OCI-LY7 (cell line): ENCODE results near the gene PCBD1. TPM values are rescaled to one million over a fixed set of nuclear protein-coding genes. Genes with fewer than 3 reads are reported as not detected.

ENCODE experiments used
- BruUV-seq: library from RNA; stranded (reverse); fragments of 400-500 nt; replicated peaks from 2 replicates; lab custom pipeline; 2021; lab: Mats Ljungman, UMichigan
- CTCF ChIA-PET: fragments of 300-600 bp; sonication (Branson Sonifier 250); formaldehyde crosslinking; loops from one replicate; lab custom pipeline; 2022; ENCODE audit warnings: antibody characterized with exemption; ENCODE audit not compliant: unreplicated experiment; lab: Charles Lee
- POLR2A ChIA-PET: fragments of 300-600 bp; sonication (Branson Sonifier 250); formaldehyde crosslinking; loops from one replicate; lab custom pipeline; 2022; ENCODE audit warnings: antibody characterized with exemption; lab: Charles Lee
- DNase-seq: peaks from one replicate; pipeline ENCODE4 v3.0.0-alpha.2; 2015; ENCODE audit warnings: low spot score
- H2AFZ ChIP-seq: fragments of 200-600 bp; sonication (generic), shearing (Covaris generic); 2 replicates; pipeline ENCODE4 v1.6.1; 2014; ENCODE audit warnings: mild to moderate bottlenecking, antibody characterized with exemption, low read length, moderate library complexity
- H3K27ac ChIP-seq: fragments of 200-600 bp; sonication (generic); 2 replicates; pipeline ENCODE4 v1.5.1; 2014; ENCODE audit warnings: mixed run types, low read depth, mild to moderate bottlenecking, moderate library complexity, low read length, inconsistent platforms; ENCODE audit not compliant: poor library complexity, severe bottlenecking
- H3K36me3 ChIP-seq: fragments of 200-600 bp; sonication (generic); 2 replicates; pipeline ENCODE4 v1.6.1; 2014; ENCODE audit warnings: mild to moderate bottlenecking, antibody characterized with exemption, low read length, moderate library complexity, mixed read lengths; ENCODE audit not compliant: insufficient read depth
- H3K4me1 ChIP-seq: fragments of 200-600 bp; sonication (generic); 2 replicates; pipeline ENCODE4 v1.5.1; 2014; ENCODE audit warnings: mild to moderate bottlenecking, low read length; ENCODE audit not compliant: insufficient read depth, poor library complexity, severe bottlenecking
- H3K4me2 ChIP-seq: fragments of 200-600 bp; sonication (generic); 2 replicates; pipeline ENCODE4 v1.6.1; 2014; ENCODE audit warnings: mild to moderate bottlenecking, low read length
- H3K4me3 ChIP-seq: fragments of 200-600 bp; sonication (generic); 2 replicates; pipeline ENCODE4 v1.5.1; 2014; ENCODE audit warnings: mild to moderate bottlenecking, low read depth, low read length; ENCODE audit not compliant: poor library complexity, severe bottlenecking
- H3K79me2 ChIP-seq: fragments of 200-600 bp; sonication (generic); 2 replicates; pipeline ENCODE4 v1.6.1; 2016; ENCODE audit warnings: low read depth, mild to moderate bottlenecking, low read length, moderate library complexity, mixed read lengths; ENCODE audit not compliant: insufficient read depth
- H3K9me2 ChIP-seq: fragments of 200-600 bp; sonication (generic); 2 replicates; pipeline ENCODE4 v1.6.1; 2016; ENCODE audit warnings: mild to moderate bottlenecking, low read length, mixed read lengths; ENCODE audit not compliant: insufficient read depth
- H3K9me3 ChIP-seq: fragments of 200-600 bp; sonication (generic); 2 replicates; pipeline ENCODE4 v1.6.1; 2014; ENCODE audit warnings: mild to moderate bottlenecking, mixed run types, low read length, mixed read lengths
- H4K20me1 ChIP-seq: fragments of 200-600 bp; sonication (generic); 2 replicates; pipeline ENCODE4 v1.6.1; 2014; ENCODE audit warnings: mild to moderate bottlenecking, antibody characterized with exemption, low read length, moderate library complexity, mixed read lengths; ENCODE audit not compliant: insufficient read depth
- CTCF ChIP-seq: fragments of 200-600 bp; sonication (generic); conservative IDR thresholded peaks from 2 replicates; pipeline ENCODE4 v1.5.1; 2014; ENCODE audit warnings: mild to moderate bottlenecking, antibody characterized with exemption, low read length, moderate library complexity, mixed read lengths
- EZH2phosphoT487 ChIP-seq: fragments of 200-600 bp; sonication (generic); IDR thresholded peaks from 2 replicates; pipeline ENCODE4 v1.6.1; 2018; ENCODE audit warnings: low read depth, borderline replicate concordance, mild to moderate bottlenecking, mixed run types, antibody characterized with exemption, low read length, moderate library complexity, mixed read lengths
- intact Hi-C: fragments of 100-400 bp; cut with micrococcal nuclease; formaldehyde crosslinking; loops from one replicate; pipeline ENCODE4 v1.10.0; 2022; ENCODE audit not compliant: unreplicated experiment
- total RNA-seq, 2 experiments: library from RNA; depleted of rRNA in 1 of 2; stranded (reverse); fragments of >200 nt in 1 of 2; shearing (Covaris generic) in 1 of 2; gene quantifications; 2 replicates each; pipeline ENCODE4 v1.2.3, GENCODE V29; 2014 to 2022

Gene PCBD1
- total RNA-seq, 2 experiments from 2014 or later = 4.9 to 25.4 TPM

GRCh38 chr10:70913893-70914240 lies 25.5 kb upstream of the PCBD1 start:
- intact Hi-C loops = no loop called here
- H4K20me1 ChIP-seq = no peaks in the 10 kb centered on the region
- ChIA-PET POLR2A (no interaction called here), CTCF (no interaction called here)
- no peak overlapping the region for H3K27ac ChIP-seq
- H3K79me2 ChIP-seq = no peaks in the 10 kb centered on the region
- BruUV-seq = no TSS peak
- H3K4me2 ChIP-seq = no peak overlapping the region
- H3K9me3 ChIP-seq = no peaks in the 10 kb centered on the region
- no peak for DNase-seq
- no peak for TF ChIP-seq CTCF
- TF ChIP-seq EZH2phosphoT487 = no peak
- no peaks in the 10 kb centered on the region for H3K9me2 ChIP-seq
- H2AFZ ChIP-seq = no peak overlapping the region
- no peaks in the 10 kb centered on the region for H3K4me1 ChIP-seq
- no peaks in the 10 kb centered on the region for H3K36me3 ChIP-seq
- no peak overlapping the region for H3K4me3 ChIP-seq

- intact Hi-C loops = no loop called here
- Histone ChIP-seq H3K27ac (no peak overlapping the region), H3K36me3 (no peaks in the 10 kb centered on the region), H3K9me2 (no peaks in the 10 kb centered on the region), H3K9me3 (no peaks in the 10 kb centered on the region), H3K4me1 (no peaks in the 10 kb centered on the region), H3K4me3 (no peak overlapping the region), H3K79me2 (no peaks in the 10 kb centered on the region), H4K20me1 (no peaks in the 10 kb centered on the region), H2AFZ (no peak overlapping the region), H3K4me2 (no peak overlapping the region)
- ChIA-PET CTCF (no interaction called here), POLR2A (no interaction called here)
- BruUV-seq = no TSS peak
- no peak for DNase-seq
- TF ChIP-seq CTCF (no peak), EZH2phosphoT487 (no peak)
Observed at GRCh38 chr10:70913191-70913892, 25.0 kb upstream of the PCBD1 start.

GRCh38 chr10:70912556-70912955 lies 24.2 kb upstream of the PCBD1 start:
- ChIA-PET CTCF (no interaction called here), POLR2A (interaction anchor here (0.6 kb wide), 1 partner anchor 10 kb away, joined by 3 read pairs; no protein-coding TSS in a partner anchor)
- intact Hi-C loops = no loop called here

More at GRCh38 chr10:70912556-70912955, 24.2 kb upstream of the PCBD1 start:
- Histone ChIP-seq H3K4me3 (no peak overlapping the region), H3K27ac (no peak overlapping the region), H3K4me2 (no peak overlapping the region), H3K79me2 (no peaks in the 10 kb centered on the region), H3K4me1 (no peaks in the 10 kb centered on the region), H4K20me1 (no peaks in the 10 kb centered on the region), H2AFZ (no peak overlapping the region), H3K36me3 (no peaks in the 10 kb centered on the region), H3K9me2 (no peaks in the 10 kb centered on the region), H3K9me3 (no peaks in the 10 kb centered on the region)
- no TSS peak for BruUV-seq
- DNase-seq = no peak
- no peak for TF ChIP-seq CTCF
- TF ChIP-seq EZH2phosphoT487 = no peak
